Astrocyte of the cerebellum (primary cell): Measurements from ENCODE around the gene NFIA.
"Not testable (repeated sequence)": the region's sequence is repeated elsewhere in the genome, so short reads cannot be mapped to it uniquely, and the experiment has no call there.

ENCODE experiments used
- DNase-seq: peaks from one replicate; pipeline ENCODE4 v3.0.0-alpha.2; 2011; ENCODE audit warnings: low read depth
- H3K4me3 ChIP-seq: 2 replicates; pipeline ENCODE4 v1.5.1; 2011; ENCODE audit warnings: mild to moderate bottlenecking, low read depth, low read length, moderate library complexity
- in situ Hi-C: cut with HindIII; loops from 2 replicates; pipeline ENCODE4 v1.10.0; 2017; ENCODE audit warnings: low sequenced_read_pairs
- TF ChIP-seq, protein P1 (sequence below): IDR thresholded peaks from 2 replicates; pipeline ENCODE4 v1.5.1; 2012; ENCODE audit warnings: low read length, low read depth, moderate library complexity, mild to moderate bottlenecking; ENCODE audit errors: missing control alignments

The NFIA gene

DNA sequence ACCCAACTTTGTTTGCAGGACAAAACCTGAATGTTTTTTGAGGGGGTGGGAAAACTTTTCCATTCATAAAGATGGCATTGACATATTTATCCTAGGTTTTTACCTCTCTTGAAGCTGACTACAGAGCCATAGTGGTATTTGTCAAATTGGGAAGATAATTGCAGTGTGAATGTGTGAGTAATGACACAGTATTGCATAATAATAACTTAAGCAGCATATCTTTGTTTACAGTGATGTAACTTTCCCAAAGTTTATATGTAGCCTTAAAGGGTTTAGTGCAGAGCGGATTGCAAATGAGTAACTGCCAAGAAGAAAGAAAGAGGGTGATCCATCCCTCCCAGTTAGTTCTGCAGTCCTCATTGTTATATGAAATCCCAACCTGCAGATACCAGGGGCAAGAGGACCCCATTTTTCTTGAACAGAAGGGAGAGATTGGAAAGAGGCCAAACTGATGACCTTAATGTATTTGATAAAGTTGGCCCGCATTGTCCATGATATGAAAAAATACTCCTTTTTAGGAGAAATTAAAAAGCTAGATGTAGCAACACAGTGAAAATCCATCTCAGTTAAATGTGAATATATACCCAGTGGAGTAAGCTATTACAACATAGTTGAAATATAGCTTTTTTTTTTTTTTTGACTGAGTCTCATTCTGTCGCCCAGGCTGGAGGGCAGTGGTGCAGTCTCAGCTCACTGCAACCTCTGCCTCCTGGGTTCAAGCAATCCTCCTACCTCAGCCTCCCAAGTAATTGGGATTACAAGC lies 23.7 kb upstream of the NFIA start:
- TF ChIP-seq, protein P1, sequence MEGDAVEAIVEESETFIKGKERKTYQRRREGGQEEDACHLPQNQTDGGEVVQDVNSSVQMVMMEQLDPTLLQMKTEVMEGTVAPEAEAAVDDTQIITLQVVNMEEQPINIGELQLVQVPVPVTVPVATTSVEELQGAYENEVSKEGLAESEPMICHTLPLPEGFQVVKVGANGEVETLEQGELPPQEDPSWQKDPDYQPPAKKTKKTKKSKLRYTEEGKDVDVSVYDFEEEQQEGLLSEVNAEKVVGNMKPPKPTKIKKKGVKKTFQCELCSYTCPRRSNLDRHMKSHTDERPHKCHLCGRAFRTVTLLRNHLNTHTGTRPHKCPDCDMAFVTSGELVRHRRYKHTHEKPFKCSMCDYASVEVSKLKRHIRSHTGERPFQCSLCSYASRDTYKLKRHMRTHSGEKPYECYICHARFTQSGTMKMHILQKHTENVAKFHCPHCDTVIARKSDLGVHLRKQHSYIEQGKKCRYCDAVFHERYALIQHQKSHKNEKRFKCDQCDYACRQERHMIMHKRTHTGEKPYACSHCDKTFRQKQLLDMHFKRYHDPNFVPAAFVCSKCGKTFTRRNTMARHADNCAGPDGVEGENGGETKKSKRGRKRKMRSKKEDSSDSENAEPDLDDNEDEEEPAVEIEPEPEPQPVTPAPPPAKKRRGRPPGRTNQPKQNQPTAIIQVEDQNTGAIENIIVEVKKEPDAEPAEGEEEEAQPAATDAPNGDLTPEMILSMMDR, result no peak
- no peak for DNase-seq
- in situ Hi-C loops, result no loop called here
- no peak overlapping the region for H3K4me3 ChIP-seq

DNA sequence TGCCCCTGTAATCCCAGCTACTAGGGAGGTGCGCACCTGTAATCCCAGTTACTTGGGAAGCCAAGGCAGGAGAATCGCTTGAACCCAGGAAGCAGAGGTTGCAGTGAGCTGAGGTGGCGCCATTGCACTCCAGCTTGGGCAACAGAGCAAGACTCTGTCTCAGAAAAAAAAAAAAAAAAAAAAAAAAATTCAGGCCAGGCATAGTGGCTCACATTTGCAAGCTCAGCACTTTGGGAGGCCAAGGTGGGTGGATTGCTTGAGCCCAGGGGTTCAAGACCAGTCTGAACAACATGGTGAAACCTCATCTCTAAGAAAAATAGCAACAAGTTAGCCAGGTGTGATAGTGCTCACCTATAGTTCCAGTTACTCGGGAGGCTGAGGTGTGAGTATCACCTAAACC lies 20.8 kb upstream of the NFIA start:
- H3K4me3 ChIP-seq, in situ Hi-C loops, DNase-seq: not testable (repeated sequence)

- in situ Hi-C loops, result no loop called here
- H3K4me3 ChIP-seq, result no peak overlapping the region
- TF ChIP-seq, protein P1, result no peak
- DNase-seq, result no peak
These were observed 17.7 kb upstream of the NFIA start for GRCh38 chr1:61064673-61065072.

DNA sequence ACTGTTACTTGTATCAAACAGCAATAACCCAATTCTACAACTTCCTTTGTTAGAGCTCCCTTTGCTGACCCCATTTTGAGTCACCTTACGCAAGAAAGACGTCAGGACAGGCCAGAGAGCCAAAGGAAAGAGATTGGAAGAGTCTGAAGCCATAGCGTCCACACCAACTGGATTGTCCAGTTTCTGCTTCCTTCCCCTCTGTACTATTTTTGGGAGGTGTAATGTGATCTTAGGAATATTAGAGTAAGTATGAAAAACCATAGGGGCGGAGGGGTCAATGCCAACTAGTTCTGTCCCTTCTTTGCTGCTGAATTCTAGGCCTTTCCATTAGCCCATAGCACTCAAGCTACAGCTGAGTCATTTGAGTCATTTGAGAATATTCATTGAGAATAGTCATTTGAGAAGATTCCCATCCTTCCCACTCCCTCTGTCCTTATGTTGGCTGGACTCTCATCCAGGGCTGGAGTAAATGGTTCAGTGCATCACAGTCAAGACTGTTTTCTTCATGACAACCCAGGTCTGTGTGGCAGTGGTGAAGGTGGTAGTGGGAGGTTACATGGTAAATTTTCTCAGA lies 14.8 kb upstream of the NFIA start:
- TF ChIP-seq, protein P1, result no peak
- in situ Hi-C loops, result no loop called here
- H3K4me3 ChIP-seq, result no peak overlapping the region
- DNase-seq, result no peak

- TF ChIP-seq, protein P1, result no peak
- in situ Hi-C loops, result no loop called here
- DNase-seq, result no peak
- H3K4me3 ChIP-seq, result no peak overlapping the region
These were observed 12.3 kb upstream of the NFIA start for GRCh38 chr1:61070054-61070453.

DNA sequence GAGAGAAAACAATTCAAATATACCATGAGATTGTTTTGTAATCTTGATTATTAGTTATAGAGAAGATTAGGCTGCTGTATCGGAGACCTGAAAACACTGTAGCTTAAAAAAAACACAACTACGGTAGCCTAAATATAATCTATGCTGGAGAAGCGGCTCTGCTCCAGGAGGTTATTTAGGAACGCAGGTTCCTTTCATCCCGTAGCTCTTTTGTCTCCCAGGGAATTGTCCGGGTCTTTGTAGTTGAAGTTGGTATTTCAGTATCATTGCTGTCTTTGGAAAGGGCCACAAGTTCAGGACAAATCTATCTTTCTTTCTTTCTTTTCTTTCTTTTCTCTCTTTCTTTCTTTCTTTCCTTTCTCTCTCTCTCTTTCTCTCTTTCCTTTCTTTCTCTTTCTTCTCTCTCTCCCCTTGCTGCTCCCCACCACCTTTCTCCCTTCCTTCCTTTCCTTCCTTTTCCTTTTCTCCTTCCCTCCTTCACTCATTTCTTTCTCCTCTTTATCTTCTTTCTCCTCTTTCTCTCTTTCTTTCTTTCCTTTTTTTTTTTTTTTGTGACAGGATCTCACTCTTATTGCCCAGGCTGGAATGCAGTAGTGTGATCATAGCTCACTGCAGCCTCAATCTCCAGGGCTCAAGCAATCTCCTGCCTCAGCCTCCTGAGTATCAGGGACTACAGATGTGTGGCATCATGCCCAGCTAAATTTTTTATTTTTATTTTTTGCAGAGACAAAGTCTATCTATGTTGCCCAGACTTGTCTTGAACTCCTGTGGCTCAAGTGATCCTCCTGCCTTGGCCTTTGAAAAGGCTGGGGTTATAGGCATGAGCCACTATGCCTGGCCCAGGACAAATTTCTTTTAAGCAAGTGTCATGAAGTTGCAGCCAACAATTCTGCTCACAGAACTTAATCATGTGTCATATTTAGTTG lies 10.9 kb upstream of the NFIA start:
- no peak for DNase-seq
- H3K4me3 ChIP-seq, result no peak overlapping the region
- TF ChIP-seq, protein P1, result no peak
- in situ Hi-C loops, result no loop called here
